GM23338 (cell line): ENCODE results near the gene PPHLN1. TPM values are rescaled to one million over a fixed set of nuclear protein-coding genes. Genes with fewer than 3 reads are reported as not detected.

ENCODE experiments used
- ATAC-seq: fragments of 200-7000 bp; cut with Tn5 transposase; 3 replicates; pipeline ENCODE4 v1.9.1; 2020
- DNase-seq: peaks from one replicate; pipeline ENCODE4 v3.0.0-alpha.2; 2015; ENCODE audit warnings: low spot score
- H2AFZ ChIP-seq: fragments of 200-600 bp; sonication (generic); 2 replicates; pipeline ENCODE4 v1.8.0; 2016; ENCODE audit warnings: antibody characterized with exemption, mild to moderate bottlenecking, moderate library complexity
- H3F3A ChIP-seq: fragments of 200-600 bp; sonication (generic); replicated peaks from 2 replicates; pipeline ENCODE4 v1.8.0; 2017; ENCODE audit warnings: antibody characterized with exemption, mixed run types, low read depth
- H3K27ac ChIP-seq: fragments of 200-600 bp; sonication (generic); 2 replicates; pipeline ENCODE4 v1.6.1; 2016; ENCODE audit warnings: low read depth
- H3K27me3 ChIP-seq: fragments of 200-600 bp; sonication (generic); 2 replicates; pipeline ENCODE4 v1.8.0; 2016; ENCODE audit warnings: mild to moderate bottlenecking, mixed run types, moderate library complexity; ENCODE audit not compliant: insufficient read depth
- H3K36me3 ChIP-seq: fragments of 200-600 bp; sonication (generic); 2 replicates; pipeline ENCODE4 v1.8.0; 2016; ENCODE audit warnings: mild to moderate bottlenecking; ENCODE audit not compliant: insufficient read depth
- H3K4me1 ChIP-seq: fragments of 200-600 bp; sonication (generic); 2 replicates; pipeline ENCODE4 v1.8.0; 2016; ENCODE audit warnings: mild to moderate bottlenecking, moderate library complexity; ENCODE audit not compliant: insufficient read depth
- H3K4me2 ChIP-seq: fragments of 200-600 bp; sonication (generic); 2 replicates; pipeline ENCODE4 v1.7.1; 2017; ENCODE audit warnings: mixed run types
- H3K4me3 ChIP-seq: fragments of 200-600 bp; sonication (generic); 2 replicates; pipeline ENCODE4 v1.6.1; 2016; ENCODE audit warnings: mixed run types
- H3K79me2 ChIP-seq: fragments of 200-600 bp; sonication (generic); replicated peaks from 2 replicates; pipeline ENCODE4 v1.8.0; 2017; ENCODE audit warnings: mild to moderate bottlenecking; ENCODE audit not compliant: insufficient read depth
- H3K9me2 ChIP-seq: fragments of 200-600 bp; sonication (generic); 2 replicates; pipeline ENCODE4 v1.8.0; 2017; ENCODE audit not compliant: insufficient read depth
- H4K20me1 ChIP-seq: fragments of 200-600 bp; sonication (generic); replicated peaks from 2 replicates; pipeline ENCODE4 v1.8.0; 2017; ENCODE audit warnings: mild to moderate bottlenecking; ENCODE audit not compliant: insufficient read depth
- H3K27ac Mint-ChIP-seq: 2 replicates; pipeline ENCODE4 v1.8.0; 2020; ENCODE audit warnings: inconsistent platforms, mild to moderate bottlenecking, moderate library complexity, mixed read lengths
- H3K27me3 Mint-ChIP-seq: 3 replicates; pipeline ENCODE4 v1.8.0; 2022; ENCODE audit warnings: low read depth, mild to moderate bottlenecking, moderate library complexity, mixed read lengths, inconsistent platforms; ENCODE audit not compliant: insufficient read depth, poor library complexity
- H3K36me3 Mint-ChIP-seq: 3 replicates; pipeline ENCODE4 v1.8.0; 2021; ENCODE audit warnings: low read depth, mild to moderate bottlenecking, inconsistent platforms, moderate library complexity, mixed read lengths
- H3K4me1 Mint-ChIP-seq: 3 replicates; pipeline ENCODE4 v1.8.0; 2020; ENCODE audit warnings: mild to moderate bottlenecking, inconsistent platforms, mixed read lengths
- H3K4me3 Mint-ChIP-seq: 3 replicates; pipeline ENCODE4 v1.8.0; 2021; ENCODE audit warnings: moderate library complexity, mild to moderate bottlenecking, inconsistent platforms, mixed read lengths
- H3K9me3 Mint-ChIP-seq: 3 replicates; pipeline ENCODE4 v1.8.0; 2020; ENCODE audit warnings: moderate library complexity, mild to moderate bottlenecking, inconsistent platforms, mixed read lengths
- CREB1 ChIP-seq: fragments of 250-450 bp; sonication (Bioruptor Pico); IDR thresholded peaks from 2 replicates; pipeline ENCODE4 v1.5.0; 2020; ENCODE audit warnings: low read depth, mild to moderate bottlenecking, moderate library complexity
- EZH2 ChIP-seq: fragments of 200-600 bp; sonication (generic); IDR thresholded peaks from one replicate; pipeline ENCODE4 v1.8.0; 2017; ENCODE audit warnings: antibody characterized with exemption, mild to moderate bottlenecking, low read depth; ENCODE audit not compliant: unreplicated experiment
- EZH2phosphoT487 ChIP-seq: fragments of 200-600 bp; sonication (generic); IDR thresholded peaks from one replicate; pipeline ENCODE4 v1.8.1; 2018; ENCODE audit warnings: antibody characterized with exemption; ENCODE audit not compliant: unreplicated experiment
- JUNB ChIP-seq: IDR thresholded peaks from one replicate; pipeline ENCODE4 v1.6.1; 2016; ENCODE audit warnings: antibody characterized with exemption; ENCODE audit not compliant: unreplicated experiment
- NANOG ChIP-seq: IDR thresholded peaks from 2 replicates; pipeline ENCODE4 v1.6.1; 2016; ENCODE audit warnings: antibody characterized with exemption, borderline replicate concordance
- POLR2AphosphoS5 ChIP-seq: IDR thresholded peaks from 2 replicates; pipeline ENCODE4 v1.6.1; 2016; ENCODE audit warnings: antibody characterized with exemption, low read depth
- STAT1 ChIP-seq: IDR thresholded peaks from one replicate; pipeline ENCODE4 v1.6.1; 2016; ENCODE audit warnings: antibody characterized with exemption; ENCODE audit not compliant: unreplicated experiment
- ZNF114 ChIP-seq: fragments of 250-450 bp; sonication (Bioruptor Pico); IDR thresholded peaks from 2 replicates; pipeline ENCODE4 v1.5.0; 2020; ENCODE audit warnings: mild to moderate bottlenecking, moderate library complexity
- ZNF331 ChIP-seq: fragments of 250-450 bp; sonication (Bioruptor Pico); IDR thresholded peaks from 2 replicates; pipeline ENCODE4 v1.5.0; 2020; ENCODE audit warnings: low read depth, mild to moderate bottlenecking, moderate library complexity
- polyA plus RNA-seq: library from polyadenylated mRNA; unstranded; fragments of >200 nt; fragmentation: Nextera tagmentation; extraction: Ambion mirVana; gene quantifications from 2 replicates; pipeline ENCODE4 v1.2.1, GENCODE V29; 2016
- total RNA-seq: library from RNA; depleted of rRNA; stranded (reverse); fragments of >200 nt; shearing (Covaris generic); gene quantifications from 2 replicates; pipeline ENCODE4 v1.2.3, GENCODE V29; 2014
- TF ChIP-seq, protein P1 (sequence below): IDR thresholded peaks from one replicate; pipeline ENCODE4 v1.6.1; 2018; ENCODE audit warnings: antibody characterized with exemption; ENCODE audit not compliant: unreplicated experiment
- TF ChIP-seq, protein P2 (sequence below): fragments of 250-450 bp; sonication (Bioruptor Pico); IDR thresholded peaks from 2 replicates; pipeline ENCODE4 v1.5.0; 2020; ENCODE audit warnings: mild to moderate bottlenecking, moderate library complexity
- TF ChIP-seq, protein P3 (sequence below), 2 experiments: fragments of 200-600 bp in 1 of 2; sonication (generic) in 1 of 2; conservative IDR thresholded peaks; 2 replicates each; pipeline versions ENCODE4 v1.5.1 to v1.6.1; 2016 to 2017; ENCODE audit warnings: antibody characterized with exemption in 2 of 2, low read depth in 2 of 2, mild to moderate bottlenecking in 2 of 2, moderate library complexity in 1 of 2
- TF ChIP-seq, protein P4 (sequence below): IDR thresholded peaks from 2 replicates; pipeline ENCODE4 v1.6.1; 2016; ENCODE audit warnings: antibody characterized with exemption

The PPHLN1 gene
- total and polyA plus RNA-seq, 2 experiments from 2014 or later, result 93.0 to 103 TPM

DNA sequence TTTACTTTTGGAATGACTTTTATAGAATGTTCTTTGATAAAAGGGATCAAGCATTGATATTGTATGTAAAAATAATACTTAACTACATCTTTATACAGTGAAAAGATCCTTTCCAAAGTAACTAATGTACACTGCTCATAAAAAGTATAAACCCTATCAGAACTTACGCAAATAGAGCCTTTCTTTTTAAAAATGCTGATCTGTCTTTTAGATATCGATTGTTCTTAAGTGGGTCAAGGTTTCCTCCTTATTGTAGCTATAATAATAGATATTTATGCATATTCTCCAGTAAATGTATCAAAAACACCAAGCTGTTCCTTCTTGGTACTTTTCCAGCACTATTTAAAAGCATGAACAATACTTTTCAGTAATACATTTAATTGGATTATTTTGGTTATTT, 68.5 kb downstream of the PPHLN1 start:
- no peak for TF ChIP-seq NANOG
- TF ChIP-seq, protein P1, sequence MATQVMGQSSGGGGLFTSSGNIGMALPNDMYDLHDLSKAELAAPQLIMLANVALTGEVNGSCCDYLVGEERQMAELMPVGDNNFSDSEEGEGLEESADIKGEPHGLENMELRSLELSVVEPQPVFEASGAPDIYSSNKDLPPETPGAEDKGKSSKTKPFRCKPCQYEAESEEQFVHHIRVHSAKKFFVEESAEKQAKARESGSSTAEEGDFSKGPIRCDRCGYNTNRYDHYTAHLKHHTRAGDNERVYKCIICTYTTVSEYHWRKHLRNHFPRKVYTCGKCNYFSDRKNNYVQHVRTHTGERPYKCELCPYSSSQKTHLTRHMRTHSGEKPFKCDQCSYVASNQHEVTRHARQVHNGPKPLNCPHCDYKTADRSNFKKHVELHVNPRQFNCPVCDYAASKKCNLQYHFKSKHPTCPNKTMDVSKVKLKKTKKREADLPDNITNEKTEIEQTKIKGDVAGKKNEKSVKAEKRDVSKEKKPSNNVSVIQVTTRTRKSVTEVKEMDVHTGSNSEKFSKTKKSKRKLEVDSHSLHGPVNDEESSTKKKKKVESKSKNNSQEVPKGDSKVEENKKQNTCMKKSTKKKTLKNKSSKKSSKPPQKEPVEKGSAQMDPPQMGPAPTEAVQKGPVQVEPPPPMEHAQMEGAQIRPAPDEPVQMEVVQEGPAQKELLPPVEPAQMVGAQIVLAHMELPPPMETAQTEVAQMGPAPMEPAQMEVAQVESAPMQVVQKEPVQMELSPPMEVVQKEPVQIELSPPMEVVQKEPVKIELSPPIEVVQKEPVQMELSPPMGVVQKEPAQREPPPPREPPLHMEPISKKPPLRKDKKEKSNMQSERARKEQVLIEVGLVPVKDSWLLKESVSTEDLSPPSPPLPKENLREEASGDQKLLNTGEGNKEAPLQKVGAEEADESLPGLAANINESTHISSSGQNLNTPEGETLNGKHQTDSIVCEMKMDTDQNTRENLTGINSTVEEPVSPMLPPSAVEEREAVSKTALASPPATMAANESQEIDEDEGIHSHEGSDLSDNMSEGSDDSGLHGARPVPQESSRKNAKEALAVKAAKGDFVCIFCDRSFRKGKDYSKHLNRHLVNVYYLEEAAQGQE, result no peak
- no peak for TF ChIP-seq ZNF114 (CRISPR knock-in tag)
- TF ChIP-seq, protein P2, sequence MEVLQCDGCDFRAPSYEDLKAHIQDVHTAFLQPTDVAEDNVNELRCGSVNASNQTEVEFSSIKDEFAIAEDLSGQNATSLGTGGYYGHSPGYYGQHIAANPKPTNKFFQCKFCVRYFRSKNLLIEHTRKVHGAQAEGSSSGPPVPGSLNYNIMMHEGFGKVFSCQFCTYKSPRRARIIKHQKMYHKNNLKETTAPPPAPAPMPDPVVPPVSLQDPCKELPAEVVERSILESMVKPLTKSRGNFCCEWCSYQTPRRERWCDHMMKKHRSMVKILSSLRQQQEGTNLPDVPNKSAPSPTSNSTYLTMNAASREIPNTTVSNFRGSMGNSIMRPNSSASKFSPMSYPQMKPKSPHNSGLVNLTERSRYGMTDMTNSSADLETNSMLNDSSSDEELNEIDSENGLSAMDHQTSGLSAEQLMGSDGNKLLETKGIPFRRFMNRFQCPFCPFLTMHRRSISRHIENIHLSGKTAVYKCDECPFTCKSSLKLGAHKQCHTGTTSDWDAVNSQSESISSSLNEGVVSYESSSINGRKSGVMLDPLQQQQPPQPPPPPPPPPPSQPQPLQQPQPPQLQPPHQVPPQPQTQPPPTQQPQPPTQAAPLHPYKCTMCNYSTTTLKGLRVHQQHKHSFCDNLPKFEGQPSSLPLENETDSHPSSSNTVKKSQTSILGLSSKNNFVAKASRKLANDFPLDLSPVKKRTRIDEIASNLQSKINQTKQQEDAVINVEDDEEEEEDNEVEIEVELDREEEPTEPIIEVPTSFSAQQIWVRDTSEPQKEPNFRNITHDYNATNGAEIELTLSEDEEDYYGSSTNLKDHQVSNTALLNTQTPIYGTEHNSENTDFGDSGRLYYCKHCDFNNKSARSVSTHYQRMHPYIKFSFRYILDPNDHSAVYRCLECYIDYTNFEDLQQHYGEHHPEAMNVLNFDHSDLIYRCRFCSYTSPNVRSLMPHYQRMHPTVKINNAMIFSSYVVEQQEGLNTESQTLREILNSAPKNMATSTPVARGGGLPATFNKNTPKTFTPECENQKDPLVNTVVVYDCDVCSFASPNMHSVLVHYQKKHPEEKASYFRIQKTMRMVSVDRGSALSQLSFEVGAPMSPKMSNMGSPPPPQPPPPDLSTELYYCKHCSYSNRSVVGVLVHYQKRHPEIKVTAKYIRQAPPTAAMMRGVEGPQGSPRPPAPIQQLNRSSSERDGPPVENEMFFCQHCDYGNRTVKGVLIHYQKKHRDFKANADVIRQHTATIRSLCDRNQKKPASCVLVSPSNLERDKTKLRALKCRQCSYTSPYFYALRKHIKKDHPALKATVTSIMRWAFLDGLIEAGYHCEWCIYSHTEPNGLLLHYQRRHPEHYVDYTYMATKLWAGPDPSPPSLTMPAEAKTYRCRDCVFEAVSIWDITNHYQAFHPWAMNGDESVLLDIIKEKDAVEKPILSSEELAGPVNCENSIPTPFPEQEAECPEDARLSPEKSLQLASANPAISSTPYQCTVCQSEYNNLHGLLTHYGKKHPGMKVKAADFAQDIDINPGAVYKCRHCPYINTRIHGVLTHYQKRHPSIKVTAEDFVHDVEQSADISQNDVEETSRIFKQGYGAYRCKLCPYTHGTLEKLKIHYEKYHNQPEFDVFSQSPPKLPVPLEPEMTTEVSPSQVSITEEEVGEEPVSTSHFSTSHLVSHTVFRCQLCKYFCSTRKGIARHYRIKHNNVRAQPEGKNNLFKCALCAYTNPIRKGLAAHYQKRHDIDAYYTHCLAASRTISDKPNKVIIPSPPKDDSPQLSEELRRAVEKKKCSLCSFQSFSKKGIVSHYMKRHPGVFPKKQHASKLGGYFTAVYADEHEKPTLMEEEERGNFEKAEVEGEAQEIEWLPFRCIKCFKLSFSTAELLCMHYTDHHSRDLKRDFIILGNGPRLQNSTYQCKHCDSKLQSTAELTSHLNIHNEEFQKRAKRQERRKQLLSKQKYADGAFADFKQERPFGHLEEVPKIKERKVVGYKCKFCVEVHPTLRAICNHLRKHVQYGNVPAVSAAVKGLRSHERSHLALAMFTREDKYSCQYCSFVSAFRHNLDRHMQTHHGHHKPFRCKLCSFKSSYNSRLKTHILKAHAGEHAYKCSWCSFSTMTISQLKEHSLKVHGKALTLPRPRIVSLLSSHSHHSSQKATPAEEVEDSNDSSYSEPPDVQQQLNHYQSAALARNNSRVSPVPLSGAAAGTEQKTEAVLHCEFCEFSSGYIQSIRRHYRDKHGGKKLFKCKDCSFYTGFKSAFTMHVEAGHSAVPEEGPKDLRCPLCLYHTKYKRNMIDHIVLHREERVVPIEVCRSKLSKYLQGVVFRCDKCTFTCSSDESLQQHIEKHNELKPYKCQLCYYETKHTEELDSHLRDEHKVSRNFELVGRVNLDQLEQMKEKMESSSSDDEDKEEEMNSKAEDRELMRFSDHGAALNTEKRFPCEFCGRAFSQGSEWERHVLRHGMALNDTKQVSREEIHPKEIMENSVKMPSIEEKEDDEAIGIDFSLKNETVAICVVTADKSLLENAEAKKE, result no peak
- TF ChIP-seq POLR2AphosphoS5, result no peak
- TF ChIP-seq STAT1, result no peak
- no peak for TF ChIP-seq ZNF331 (CRISPR knock-in tag)
- TF ChIP-seq JUNB, result no peak
- TF ChIP-seq CREB1 (CRISPR knock-in tag), result no peak
- no peak for TF ChIP-seq EZH2
- TF ChIP-seq, protein P3, sequence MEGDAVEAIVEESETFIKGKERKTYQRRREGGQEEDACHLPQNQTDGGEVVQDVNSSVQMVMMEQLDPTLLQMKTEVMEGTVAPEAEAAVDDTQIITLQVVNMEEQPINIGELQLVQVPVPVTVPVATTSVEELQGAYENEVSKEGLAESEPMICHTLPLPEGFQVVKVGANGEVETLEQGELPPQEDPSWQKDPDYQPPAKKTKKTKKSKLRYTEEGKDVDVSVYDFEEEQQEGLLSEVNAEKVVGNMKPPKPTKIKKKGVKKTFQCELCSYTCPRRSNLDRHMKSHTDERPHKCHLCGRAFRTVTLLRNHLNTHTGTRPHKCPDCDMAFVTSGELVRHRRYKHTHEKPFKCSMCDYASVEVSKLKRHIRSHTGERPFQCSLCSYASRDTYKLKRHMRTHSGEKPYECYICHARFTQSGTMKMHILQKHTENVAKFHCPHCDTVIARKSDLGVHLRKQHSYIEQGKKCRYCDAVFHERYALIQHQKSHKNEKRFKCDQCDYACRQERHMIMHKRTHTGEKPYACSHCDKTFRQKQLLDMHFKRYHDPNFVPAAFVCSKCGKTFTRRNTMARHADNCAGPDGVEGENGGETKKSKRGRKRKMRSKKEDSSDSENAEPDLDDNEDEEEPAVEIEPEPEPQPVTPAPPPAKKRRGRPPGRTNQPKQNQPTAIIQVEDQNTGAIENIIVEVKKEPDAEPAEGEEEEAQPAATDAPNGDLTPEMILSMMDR (conservative IDR thresholded peaks at IDR 0.05; ENCODE audit: low read depth in 2 of 2), result no peak
- TF ChIP-seq, protein P4, sequence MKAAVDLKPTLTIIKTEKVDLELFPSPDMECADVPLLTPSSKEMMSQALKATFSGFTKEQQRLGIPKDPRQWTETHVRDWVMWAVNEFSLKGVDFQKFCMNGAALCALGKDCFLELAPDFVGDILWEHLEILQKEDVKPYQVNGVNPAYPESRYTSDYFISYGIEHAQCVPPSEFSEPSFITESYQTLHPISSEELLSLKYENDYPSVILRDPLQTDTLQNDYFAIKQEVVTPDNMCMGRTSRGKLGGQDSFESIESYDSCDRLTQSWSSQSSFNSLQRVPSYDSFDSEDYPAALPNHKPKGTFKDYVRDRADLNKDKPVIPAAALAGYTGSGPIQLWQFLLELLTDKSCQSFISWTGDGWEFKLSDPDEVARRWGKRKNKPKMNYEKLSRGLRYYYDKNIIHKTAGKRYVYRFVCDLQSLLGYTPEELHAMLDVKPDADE, result no peak
- no peak for TF ChIP-seq EZH2phosphoT487
- peaks cover 6% of the 10 kb centered on the region; the same call in 1 of the 2 replicates for H3K36me3 ChIP-seq

More for the DNA sequence above, 68.5 kb downstream of the PPHLN1 start:
- Histone ChIP-seq H4K20me1 (no peaks in the 10 kb centered on the region), H2AFZ (no peak overlapping the region), H3K9me2 (no peaks in the 10 kb centered on the region), H3F3A (no peaks in the 10 kb centered on the region), H3K79me2 (no peaks in the 10 kb centered on the region), H3K27me3 (no peaks in the 10 kb centered on the region), H3K4me3 (no peak overlapping the region), H3K4me2 (no peak overlapping the region), H3K4me1 (no peaks in the 10 kb centered on the region), H3K27ac (no peak overlapping the region)
- H3K36me3 Mint-ChIP-seq, result peaks cover 23% of the 10 kb centered on the region
- no peak overlapping the region for H3K27ac Mint-ChIP-seq
- H3K9me3 Mint-ChIP-seq, result no peaks in the 10 kb centered on the region
- H3K27me3 Mint-ChIP-seq, result peaks cover 1% of the 10 kb centered on the region
- no peak overlapping the region for H3K4me3 Mint-ChIP-seq
- no peak for DNase-seq
- no peaks in the 10 kb centered on the region for H3K4me1 Mint-ChIP-seq
- no peak for ATAC-seq
